Raji (cell line): ENCODE results near the gene SLC25A10.

ENCODE experiments used
- POLR2A ChIP-seq: IDR thresholded peaks from 2 replicates; pipeline ENCODE4 v1.6.1; 2011; ENCODE audit warnings: low read depth, low read length, control low read depth; ENCODE audit not compliant: insufficient read depth

The SLC25A10 gene

GRCh38 chr17:81696218-81696941 lies 15.7 kb upstream of the SLC25A10 start:
- no peak for TF ChIP-seq POLR2A

GRCh38 chr17:81697261-81698044 lies 14.6 kb upstream of the SLC25A10 start:
- no peak for TF ChIP-seq POLR2A

GRCh38 chr17:81700353-81701287 lies 11.5 kb upstream of the SLC25A10 start:
- TF ChIP-seq POLR2A: no peak

GRCh38 chr17:81701288-81702071 lies 10.6 kb upstream of the SLC25A10 start:
- TF ChIP-seq POLR2A: peak; percentile 21; the same call in 1 of the 2 replicates

DNA sequence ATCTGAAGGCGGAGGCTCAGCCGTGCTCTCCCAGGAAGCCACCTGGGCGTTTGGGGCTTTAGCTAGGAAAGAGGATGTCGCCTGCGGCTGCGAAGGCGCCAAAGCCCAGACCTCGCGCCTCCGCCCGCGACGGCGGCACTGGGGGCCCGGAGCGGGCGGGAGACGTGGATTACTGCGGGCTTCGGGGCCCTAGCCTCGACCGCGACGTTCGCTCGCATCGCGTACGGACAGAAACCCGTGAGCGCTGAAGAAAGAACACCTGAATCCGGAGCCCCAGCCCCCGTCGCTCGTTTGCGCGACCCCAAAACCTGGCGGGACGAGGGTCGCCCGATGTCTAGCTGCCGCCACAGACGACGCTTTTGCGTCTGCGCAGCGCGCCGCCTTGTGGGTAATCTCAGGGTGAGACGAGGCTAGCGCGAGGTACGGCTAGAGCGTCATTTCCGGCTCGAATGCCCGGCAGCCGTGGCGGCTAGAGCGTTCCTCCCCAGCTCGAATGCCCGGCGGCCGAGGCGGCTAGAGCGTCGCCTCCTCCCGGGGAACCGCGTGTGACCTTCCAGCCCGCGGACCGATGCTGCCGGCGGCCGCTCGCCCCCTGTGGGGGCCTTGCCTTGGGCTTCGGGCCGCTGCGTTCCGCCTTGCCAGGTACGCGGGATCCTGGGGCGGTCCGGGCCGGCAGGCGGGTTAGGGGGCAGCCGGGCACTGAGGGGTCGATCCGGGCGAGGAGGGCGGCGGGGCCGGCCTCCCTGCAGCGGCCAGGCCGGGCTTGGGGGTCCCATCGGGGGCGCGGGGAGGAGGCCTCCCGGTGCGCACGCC lies 8.9 kb upstream of the SLC25A10 start, which contains the start of gene MRPL12:
TSS of gene MRPL12 (plus strand) at position 434 of the 813 bp plus-strand sequence. CDS start at position 569, 135 bp downstream.
- TF ChIP-seq POLR2A: peak; percentile 98

DNA sequence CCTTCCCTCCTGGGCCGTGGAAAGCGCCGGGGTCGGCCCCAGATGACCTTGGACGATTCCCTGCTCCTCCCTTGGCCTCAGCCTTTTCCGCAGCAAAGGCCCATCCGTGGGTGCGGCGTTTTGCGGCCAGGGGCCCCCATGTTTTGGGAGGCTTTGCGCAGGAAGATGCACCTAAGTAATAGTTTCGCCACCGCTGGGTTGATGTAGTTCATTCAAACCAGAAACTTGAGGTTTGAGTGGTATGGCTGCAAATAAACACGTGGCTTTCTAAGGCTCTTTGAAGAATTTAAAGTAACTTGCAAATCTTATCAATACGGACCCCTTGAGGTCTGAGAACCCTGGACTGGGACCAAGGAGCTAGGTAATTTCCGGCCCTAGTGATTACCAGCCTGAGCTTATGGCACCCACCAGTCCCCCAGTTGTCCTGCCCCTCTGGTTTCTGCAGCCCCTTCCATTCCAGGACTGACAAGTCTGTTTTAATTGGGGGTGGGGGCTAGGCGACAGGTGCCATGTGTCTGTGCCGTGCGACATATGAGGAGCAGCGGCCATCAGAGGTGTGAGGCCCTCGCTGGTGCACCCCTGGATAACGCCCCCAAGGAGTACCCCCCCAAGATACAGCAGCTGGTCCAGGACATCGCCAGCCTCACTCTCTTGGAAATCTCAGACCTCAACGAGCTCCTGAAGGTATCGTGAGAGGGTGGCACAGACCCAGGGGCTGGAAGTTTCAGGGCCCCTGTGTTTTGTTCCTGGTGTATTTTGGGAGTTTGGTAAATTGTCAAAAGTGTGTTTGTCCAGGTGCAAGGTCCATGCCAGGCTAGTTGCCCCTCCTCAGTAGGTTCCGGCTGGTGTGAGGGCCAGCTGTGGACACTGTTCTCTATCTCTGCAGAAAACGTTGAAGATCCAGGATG lies 8.1 kb upstream of the SLC25A10 start:
- TF ChIP-seq POLR2A: no peak

DNA sequence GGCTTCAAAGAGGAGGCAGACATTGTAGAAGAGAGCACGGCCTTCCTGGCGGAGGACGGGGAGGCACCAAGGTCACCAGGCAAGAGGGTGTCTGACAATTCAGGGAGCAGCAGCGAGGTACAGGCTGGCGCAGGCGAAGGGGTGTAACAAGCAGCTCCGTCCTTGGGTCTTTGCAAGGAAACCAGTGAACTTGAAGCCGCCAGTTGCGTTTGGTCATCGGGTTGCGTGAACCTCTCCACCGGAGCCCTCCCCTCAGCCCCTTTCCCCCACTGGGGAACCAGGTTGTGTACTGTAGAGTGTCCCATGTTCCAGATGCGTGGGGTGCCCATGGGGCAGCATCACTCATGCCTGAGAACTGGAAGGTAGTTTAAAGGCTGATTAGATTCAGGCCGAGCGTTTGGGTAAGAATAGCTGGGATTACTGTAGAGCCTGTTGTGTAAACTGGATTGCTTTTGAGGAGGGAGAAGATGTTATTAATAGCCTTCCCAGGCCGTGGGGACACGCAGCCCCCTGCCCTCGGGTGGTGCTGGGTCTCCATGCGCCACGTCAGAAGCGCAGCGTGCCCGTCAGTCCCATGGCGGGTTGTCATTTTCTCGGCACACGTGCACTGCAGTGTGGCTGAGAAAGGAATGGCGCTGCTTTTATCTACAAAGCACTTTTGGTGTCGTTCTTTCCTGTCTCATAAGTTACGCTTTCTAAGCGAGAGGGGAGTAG lies 6.4 kb upstream of the SLC25A10 start:
- TF ChIP-seq POLR2A: no peak

DNA sequence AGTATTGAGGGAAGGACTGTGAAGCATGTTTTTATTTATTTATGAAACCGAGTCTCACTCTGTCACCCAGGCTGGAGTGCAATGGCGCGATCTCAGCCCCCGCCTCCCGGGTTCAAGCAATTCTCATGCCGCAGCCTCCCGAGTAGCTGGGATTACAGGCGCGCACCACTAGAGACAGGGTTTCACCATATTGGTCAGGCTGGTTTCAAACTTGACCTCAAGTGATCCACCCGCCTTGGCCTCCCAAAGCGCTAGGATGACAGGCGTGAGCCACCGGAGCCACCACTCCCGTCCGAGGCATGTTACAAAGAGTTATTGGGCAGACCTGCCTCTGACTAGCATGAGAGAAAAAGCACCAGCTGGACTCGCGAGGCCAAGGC lies 5.9 kb upstream of the SLC25A10 start:
- TF ChIP-seq POLR2A: no peak

DNA sequence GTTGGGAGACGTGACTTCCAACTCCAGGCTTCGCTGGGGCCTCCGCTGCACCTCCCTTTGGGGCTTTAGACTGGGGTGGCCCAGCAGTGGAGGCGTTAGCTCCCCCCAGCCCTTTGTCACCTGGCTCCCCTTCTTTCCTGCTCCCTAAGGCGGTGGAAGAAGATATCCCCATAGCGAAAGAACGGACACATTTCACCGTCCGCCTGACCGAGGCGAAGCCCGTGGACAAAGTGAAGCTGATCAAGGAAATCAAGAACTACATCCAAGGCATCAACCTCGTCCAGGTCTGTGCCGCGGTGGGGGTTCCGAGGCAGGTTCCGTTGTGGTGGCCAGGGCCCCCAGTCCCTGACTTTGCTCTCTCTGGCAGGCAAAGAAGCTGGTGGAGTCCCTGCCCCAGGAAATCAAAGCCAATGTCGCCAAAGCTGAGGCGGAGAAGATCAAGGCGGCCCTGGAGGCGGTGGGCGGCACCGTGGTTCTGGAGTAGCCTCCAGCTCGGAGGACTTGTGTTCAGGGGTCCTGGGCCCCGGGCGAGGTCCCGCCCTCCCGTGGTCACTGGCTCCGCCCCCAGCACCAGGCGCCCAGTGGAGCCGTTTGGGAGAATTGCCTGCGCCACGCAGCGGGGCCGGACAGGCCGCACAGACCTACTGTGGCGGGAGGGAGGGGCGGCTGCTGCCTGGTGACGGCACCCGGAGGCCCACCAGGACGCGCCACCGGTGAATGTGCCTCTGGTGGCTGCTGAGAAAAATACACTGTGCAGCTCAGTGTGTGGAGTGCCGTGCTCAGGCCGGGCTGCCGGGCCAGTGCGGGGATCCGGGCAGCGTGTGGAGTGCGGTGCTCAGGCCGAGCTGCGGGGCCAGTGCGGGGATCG lies 5.1 kb upstream of the SLC25A10 start:
- no peak for TF ChIP-seq POLR2A

DNA sequence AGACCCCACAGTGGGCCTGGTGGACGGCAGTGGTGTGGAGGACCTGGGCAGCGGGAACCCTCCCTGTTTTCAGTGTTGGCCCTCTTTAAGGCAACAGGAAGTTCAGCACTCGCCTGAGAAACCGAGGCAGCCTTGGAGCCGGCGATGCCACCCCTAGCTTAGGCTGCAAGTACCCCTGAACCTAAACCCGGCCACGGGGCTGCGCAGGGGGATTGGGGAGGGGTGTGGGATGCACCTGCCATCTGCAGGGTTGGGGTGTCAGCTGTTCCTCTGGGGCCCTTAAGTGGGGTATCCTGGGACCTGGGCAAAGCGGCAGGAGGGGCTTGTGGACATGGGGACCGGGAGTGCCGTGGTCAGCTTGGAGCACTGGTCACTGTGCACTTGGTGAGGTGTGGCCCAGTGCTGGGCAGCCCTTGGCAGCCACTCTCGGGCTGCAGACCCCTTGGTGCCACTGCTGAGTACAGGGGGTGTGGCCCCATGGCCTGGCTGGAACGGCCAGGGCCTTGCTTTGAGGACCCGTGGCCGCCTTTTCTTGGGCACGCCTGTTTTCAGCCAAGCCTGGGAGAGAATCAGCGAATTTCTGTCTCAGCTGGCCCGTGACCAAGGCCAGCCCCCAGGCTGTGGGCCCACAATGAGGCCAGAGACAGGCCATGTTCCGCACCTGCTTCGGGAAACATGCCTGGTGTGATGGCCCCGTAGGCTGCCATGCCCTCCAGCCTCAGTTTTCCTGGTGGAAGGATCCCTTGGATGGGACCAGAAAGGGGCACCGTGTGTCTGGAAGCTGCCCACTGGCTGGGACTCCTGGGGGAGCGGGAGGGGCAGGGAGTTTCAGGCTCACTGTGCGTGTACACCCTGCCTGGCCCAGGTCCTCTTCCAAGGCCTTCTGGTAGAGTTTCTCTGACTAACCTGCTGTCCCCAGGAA lies 4.1 kb upstream of the SLC25A10 start:
- TF ChIP-seq POLR2A: 0 out of 2 replicates have a peak, but pooled peaks have one; percentile 3
